CD14-positive monocyte (primary cell): Measurements from ENCODE around the gene ICAM3. TPM values are rescaled to one million over a fixed set of nuclear protein-coding genes. Genes with fewer than 3 reads are reported as not detected.
"Not testable (repeated sequence)": the region's sequence is repeated elsewhere in the genome, so short reads cannot be mapped to it uniquely, and the experiment has no call there.

ENCODE experiments used
- DNase-seq, 3 donors: peaks; one replicate each; pipeline ENCODE4 v3.0.0-alpha.2; 2011 to 2022
- H2AFZ ChIP-seq: 2 replicates; pipeline ENCODE4 v1.6.0; 2012; ENCODE audit warnings: mild to moderate bottlenecking, low read depth, low read length, inconsistent platforms; ENCODE audit not compliant: insufficient read depth, poor library complexity, severe bottlenecking
- H3K27ac ChIP-seq, 2 donors: 1 replicate in 1 of 2; 2 replicates in 1 of 2; pipeline ENCODE4 v1.5.1; 2012 to 2013; ENCODE audit warnings: low read length in 2 of 2, control low read depth in 1 of 2, inconsistent platforms in 1 of 2, low read depth in 1 of 2, mild to moderate bottlenecking in 1 of 2
- H3K27me3 ChIP-seq, 2 donors: one replicate each; pipeline versions ENCODE4 v1.6.0 to v1.6.1; 2011 to 2013; ENCODE audit warnings: low read length in 2 of 2; ENCODE audit not compliant: control insufficient read depth in 2 of 2, insufficient read depth in 2 of 2
- H3K36me3 ChIP-seq, 2 donors: replicated peaks in 1 of 2; 1 replicate in 1 of 2; 2 replicates in 1 of 2; pipeline versions ENCODE4 v1.5.1 to v1.6.1; 2012 to 2013; ENCODE audit warnings: low read length in 2 of 2, control low read depth in 1 of 2, inconsistent platforms in 1 of 2, mild to moderate bottlenecking in 1 of 2; ENCODE audit not compliant: insufficient read depth in 2 of 2, control insufficient read depth in 1 of 2
- H3K4me1 ChIP-seq, 2 donors: 1 replicate in 1 of 2; 2 replicates in 1 of 2; pipeline versions ENCODE4 v1.5.1 to v1.6.1; 2012 to 2013; ENCODE audit warnings: low read length in 2 of 2, control low read depth in 1 of 2, inconsistent platforms in 1 of 2, mild to moderate bottlenecking in 1 of 2, moderate library complexity in 1 of 2; ENCODE audit not compliant: insufficient read depth in 2 of 2, control insufficient read depth in 1 of 2
- H3K4me2 ChIP-seq: replicated peaks from 2 replicates; pipeline ENCODE3; 2012; ENCODE audit warnings: low read length, moderate library complexity, mild to moderate bottlenecking; ENCODE audit not compliant: poor library complexity, severe bottlenecking; ENCODE audit errors: extremely low read depth
- H3K4me3 ChIP-seq, 3 experiments: fragments of 200-600 bp in 1 of 3; sonication (generic) in 1 of 3; replicated peaks in 1 of 3; 1 replicate in 2 of 3; 2 replicates in 1 of 3; pipeline ENCODE4 v1.5.1; 2011 to 2013; ENCODE audit warnings: low read length in 3 of 3, mild to moderate bottlenecking in 3 of 3, control low read depth in 2 of 3, low read depth in 2 of 3, inconsistent platforms in 1 of 3, moderate library complexity in 1 of 3
- H3K79me2 ChIP-seq: 2 replicates; pipeline ENCODE4 v1.6.0; 2012; ENCODE audit warnings: mild to moderate bottlenecking, control low read depth, inconsistent platforms, low read length, moderate library complexity; ENCODE audit not compliant: insufficient read depth
- H3K9ac ChIP-seq: 2 replicates; pipeline ENCODE4 v1.6.0; 2017; ENCODE audit warnings: low read length, mild to moderate bottlenecking; ENCODE audit not compliant: insufficient read depth, poor library complexity, severe bottlenecking
- H3K9me3 ChIP-seq, 2 donors: replicated peaks in 1 of 2; 1 replicate in 1 of 2; 2 replicates in 1 of 2; pipeline versions ENCODE4 v1.5.1 to v1.6.1; 2012 to 2013; ENCODE audit warnings: low read length in 2 of 2, control low read depth in 1 of 2; ENCODE audit not compliant: control insufficient read depth in 1 of 2, insufficient read depth in 1 of 2
- H4K20me1 ChIP-seq: 2 replicates; pipeline ENCODE4 v1.6.0; 2012; ENCODE audit warnings: mild to moderate bottlenecking, low read length, control low read depth, moderate library complexity; ENCODE audit not compliant: insufficient read depth
- H3K27ac Mint-ChIP-seq, 7 donors: one replicate each; pipeline ENCODE4 v1.8.0; 2020; ENCODE audit warnings: mild to moderate bottlenecking in 7 of 7, mixed read lengths in 7 of 7, moderate library complexity in 6 of 7, inconsistent platforms in 2 of 7
- H3K27me3 Mint-ChIP-seq, 3 donors: one replicate each; pipeline ENCODE4 v1.8.0; 2021 to 2022; ENCODE audit warnings: low read depth in 3 of 3, mild to moderate bottlenecking in 3 of 3, mixed read lengths in 3 of 3, moderate library complexity in 3 of 3, inconsistent platforms in 1 of 3
- H3K36me3 Mint-ChIP-seq, 2 donors: one replicate each; pipeline ENCODE4 v1.8.0; 2020; ENCODE audit warnings: mixed read lengths in 2 of 2, inconsistent platforms in 1 of 2, mild to moderate bottlenecking in 1 of 2
- H3K4me1 Mint-ChIP-seq: one replicate; pipeline ENCODE4 v1.8.0; 2020; ENCODE audit warnings: mild to moderate bottlenecking, mixed read lengths
- H3K4me3 Mint-ChIP-seq, 2 donors: one replicate each; pipeline ENCODE4 v1.8.0; 2020; ENCODE audit warnings: mild to moderate bottlenecking in 2 of 2, mixed read lengths in 2 of 2, moderate library complexity in 1 of 2
- H3K9me3 Mint-ChIP-seq, 7 donors: one replicate each; pipeline ENCODE4 v1.8.0; 2020 to 2022; ENCODE audit warnings: mixed read lengths in 7 of 7, mild to moderate bottlenecking in 6 of 7, moderate library complexity in 6 of 7, inconsistent platforms in 2 of 7
- WGBS: methylation state at CpG from one replicate; pipeline ENCODE4 v1.1.5; 2013; ENCODE audit warnings: missing lambda C conversion rate; ENCODE audit not compliant: insufficient coverage; 5-methylcytosine and 5-hydroxymethylcytosine counted together
- intact Hi-C, 2 donors: fragments of 100-400 bp; cut with micrococcal nuclease; formaldehyde crosslinking; loops; one replicate each; pipeline versions ENCODE4 v1.15.0 to v1.15.1; 2023
- polyA plus RNA-seq, 3 donors: library from polyadenylated mRNA; depleted of rRNA in 1 of 3; unstranded in 2 of 3; stranded (reverse) in 1 of 3; fragments of 300-500 nt in 2 of 3; fragments of >200 nt in 1 of 3; fragmentation: Illumina TruSeq in 2 of 3; gene quantifications; 1 replicate in 2 of 3; 2 replicates in 1 of 3; pipeline ENCODE4 v1.2.3, GENCODE V29; 2012 to 2021
- TF ChIP-seq, protein P1 (sequence below): fragments of 200-600 bp; IDR thresholded peaks from one replicate; pipeline ENCODE4 v1.8.0; 2022; ENCODE audit warnings: antibody characterized with exemption, mild to moderate bottlenecking

ICAM3 gene
- polyA plus RNA-seq, 3 donors = 189 to 234 (median 198) TPM

DNA sequence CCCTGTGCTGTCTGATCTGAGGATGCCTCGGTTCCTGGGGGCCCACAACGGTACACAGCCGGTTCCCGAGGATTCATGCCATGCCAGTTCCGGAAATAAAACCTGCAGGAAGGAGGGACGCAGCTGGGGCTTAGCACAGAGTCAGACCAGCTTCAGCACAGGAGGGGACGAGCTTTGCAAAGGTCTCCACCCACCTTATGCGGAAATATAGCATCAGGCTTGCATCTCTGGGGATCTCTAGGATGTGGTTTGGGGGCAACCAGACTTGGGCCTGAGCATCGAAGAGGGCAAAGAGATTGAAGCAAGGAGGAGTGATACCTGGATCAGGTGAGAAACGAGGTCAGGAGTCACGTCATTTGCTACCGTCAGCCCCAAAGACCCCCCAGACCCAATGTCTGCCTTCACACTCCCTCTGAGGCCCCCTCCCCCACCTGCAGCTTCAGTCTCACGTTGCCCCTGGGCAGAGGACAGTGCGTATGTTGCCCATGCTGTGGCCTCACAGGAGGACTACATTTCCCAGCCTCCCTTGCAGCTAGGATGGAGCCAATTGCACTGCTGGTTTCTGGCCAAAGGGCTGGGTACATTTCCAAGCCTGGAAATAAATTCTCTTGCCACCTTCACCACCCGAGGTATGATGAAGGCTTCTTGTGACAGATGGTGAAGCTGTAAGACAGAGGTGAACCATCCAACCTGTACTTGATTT, 28.8 kb upstream of the ICAM3 start:
- TF ChIP-seq, protein P1, sequence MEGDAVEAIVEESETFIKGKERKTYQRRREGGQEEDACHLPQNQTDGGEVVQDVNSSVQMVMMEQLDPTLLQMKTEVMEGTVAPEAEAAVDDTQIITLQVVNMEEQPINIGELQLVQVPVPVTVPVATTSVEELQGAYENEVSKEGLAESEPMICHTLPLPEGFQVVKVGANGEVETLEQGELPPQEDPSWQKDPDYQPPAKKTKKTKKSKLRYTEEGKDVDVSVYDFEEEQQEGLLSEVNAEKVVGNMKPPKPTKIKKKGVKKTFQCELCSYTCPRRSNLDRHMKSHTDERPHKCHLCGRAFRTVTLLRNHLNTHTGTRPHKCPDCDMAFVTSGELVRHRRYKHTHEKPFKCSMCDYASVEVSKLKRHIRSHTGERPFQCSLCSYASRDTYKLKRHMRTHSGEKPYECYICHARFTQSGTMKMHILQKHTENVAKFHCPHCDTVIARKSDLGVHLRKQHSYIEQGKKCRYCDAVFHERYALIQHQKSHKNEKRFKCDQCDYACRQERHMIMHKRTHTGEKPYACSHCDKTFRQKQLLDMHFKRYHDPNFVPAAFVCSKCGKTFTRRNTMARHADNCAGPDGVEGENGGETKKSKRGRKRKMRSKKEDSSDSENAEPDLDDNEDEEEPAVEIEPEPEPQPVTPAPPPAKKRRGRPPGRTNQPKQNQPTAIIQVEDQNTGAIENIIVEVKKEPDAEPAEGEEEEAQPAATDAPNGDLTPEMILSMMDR = no peak

DNA sequence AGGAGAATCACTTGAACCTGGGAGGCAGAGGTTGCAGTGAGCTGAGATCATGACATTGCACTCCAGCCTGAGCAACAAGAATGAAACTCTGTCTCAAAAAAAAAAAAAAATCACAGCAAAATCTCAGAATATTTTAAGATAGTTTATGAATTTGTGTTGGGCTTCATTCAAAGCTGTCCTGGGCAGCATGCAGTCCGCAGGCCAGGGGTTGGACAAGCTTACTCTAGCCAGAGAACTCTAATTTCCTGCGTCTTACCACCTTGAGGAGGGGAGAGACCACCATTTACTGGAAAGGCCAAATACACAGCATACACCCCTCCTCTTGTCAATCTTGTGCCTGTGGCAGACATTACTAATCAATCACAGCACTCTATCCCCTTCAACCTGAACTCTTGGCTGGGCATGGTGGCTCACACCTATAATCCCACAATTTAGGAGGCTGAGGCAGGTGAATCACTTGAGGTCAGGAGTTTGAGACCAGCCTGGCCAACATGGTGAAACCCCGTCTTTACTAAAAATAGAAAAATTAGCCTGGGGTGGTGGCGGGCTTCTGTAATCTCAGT, 27.6 kb upstream of the ICAM3 start:
- H3K9me3 ChIP-seq, H2AFZ ChIP-seq, H3K4me1 Mint-ChIP-seq, H3K27me3 Mint-ChIP-seq, intact Hi-C loops, H3K27me3 ChIP-seq, H3K4me3 ChIP-seq, DNase-seq, H3K4me3 Mint-ChIP-seq, H3K4me1 ChIP-seq, H3K9ac ChIP-seq, H3K27ac ChIP-seq, H3K4me2 ChIP-seq, H3K9me3 Mint-ChIP-seq: not testable (repeated sequence)
- H3K79me2 ChIP-seq = peaks cover 64% of the 10 kb centered on the region
- peaks cover 59% of the 10 kb centered on the region for H4K20me1 ChIP-seq
- H3K36me3 ChIP-seq = peaks cover 87 to 96% of the 10 kb centered on the region in 2 donors
- peaks cover 79 to 95% of the 10 kb centered on the region in 2 donors for H3K36me3 Mint-ChIP-seq
- WGBS = 100% methylated on average over 1 of the region's 4 CpGs
- peak overlapping the region in 2 of 7 donors; percentile 5 to 16 for H3K27ac Mint-ChIP-seq

More for the DNA sequence above, 28.8 kb upstream of the ICAM3 start:
- Mint-ChIP-seq H3K27me3 (peaks cover 0 to 2% (median 0%) of the 10 kb centered on the region in 3 donors), H3K36me3 (peaks cover 68 to 86% of the 10 kb centered on the region in 2 donors), H3K9me3 (no peaks in the 10 kb centered on the region), H3K27ac (peak overlapping the region in 3 of 7 donors; percentile 15 to 63 (median 57)), H3K4me1 (peaks cover 11% of the 10 kb centered on the region), H3K4me3 (no peak overlapping the region)
- H3K9ac ChIP-seq = no peak overlapping the region
- peaks cover 71% of the 10 kb centered on the region for H3K79me2 ChIP-seq
- H3K27me3 ChIP-seq = no peaks in the 10 kb centered on the region
- H4K20me1 ChIP-seq = peaks cover 50% of the 10 kb centered on the region
- H3K4me1 ChIP-seq = peaks cover 12 to 15% of the 10 kb centered on the region in 2 donors
- peaks cover 76 to 84% of the 10 kb centered on the region in 2 donors for H3K36me3 ChIP-seq
- no peak for DNase-seq
- H2AFZ ChIP-seq = no peak overlapping the region
- no peak overlapping the region for H3K4me2 ChIP-seq
- 97% methylated on average over 8 of the region's 15 CpGs for WGBS
- H3K27ac ChIP-seq = no peak overlapping the region
- H3K4me3 ChIP-seq = no peak overlapping the region
- intact Hi-C loops = no loop called here
- no peaks in the 10 kb centered on the region for H3K9me3 ChIP-seq
